Islet precursor cell (in vitro differentiated cells): ENCODE data around the gene CACNA1E.

Experiments used
- DNase-seq: peaks from one replicate; pipeline ENCODE4 v3.0.0-alpha.2; 2018

Gene CACNA1E

GRCh38 chr1:181592255-181592859, 109.0 kb downstream of the CACNA1E start:
- DNase-seq, result peak; percentile 46

DNA sequence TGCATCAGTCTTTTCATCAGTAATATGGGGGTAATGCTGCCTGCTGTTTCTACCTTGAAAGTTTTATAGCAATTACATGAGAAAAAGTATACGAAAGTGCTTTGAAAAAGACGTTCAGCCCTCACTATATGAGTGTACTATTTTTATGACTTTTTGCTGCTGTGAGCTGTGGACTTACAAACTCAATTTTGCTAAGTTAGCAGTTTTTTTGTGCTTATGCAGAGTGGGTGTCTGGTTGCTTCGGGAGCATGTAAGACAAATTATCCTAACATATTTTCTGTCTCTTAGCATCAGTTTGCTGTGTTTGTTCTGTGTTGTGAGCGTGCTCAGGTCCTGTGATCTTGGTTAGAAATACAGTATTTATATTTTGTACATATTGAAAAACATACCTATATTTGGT, 109.7 kb downstream of the CACNA1E start:
- no peak for DNase-seq

- DNase-seq, result no peak
Measured at GRCh38 chr1:181594553-181594952, 111.2 kb downstream of the CACNA1E start.

GRCh38 chr1:181595234-181595633, 111.9 kb downstream of the CACNA1E start:
- peak; percentile 41 for DNase-seq

GRCh38 chr1:181601186-181601950, 118.1 kb downstream of the CACNA1E start:
- DNase-seq, result peak; percentile 12

- DNase-seq, result peak; percentile 18
Measured at GRCh38 chr1:181603735-181604410, 120.6 kb downstream of the CACNA1E start.

DNA sequence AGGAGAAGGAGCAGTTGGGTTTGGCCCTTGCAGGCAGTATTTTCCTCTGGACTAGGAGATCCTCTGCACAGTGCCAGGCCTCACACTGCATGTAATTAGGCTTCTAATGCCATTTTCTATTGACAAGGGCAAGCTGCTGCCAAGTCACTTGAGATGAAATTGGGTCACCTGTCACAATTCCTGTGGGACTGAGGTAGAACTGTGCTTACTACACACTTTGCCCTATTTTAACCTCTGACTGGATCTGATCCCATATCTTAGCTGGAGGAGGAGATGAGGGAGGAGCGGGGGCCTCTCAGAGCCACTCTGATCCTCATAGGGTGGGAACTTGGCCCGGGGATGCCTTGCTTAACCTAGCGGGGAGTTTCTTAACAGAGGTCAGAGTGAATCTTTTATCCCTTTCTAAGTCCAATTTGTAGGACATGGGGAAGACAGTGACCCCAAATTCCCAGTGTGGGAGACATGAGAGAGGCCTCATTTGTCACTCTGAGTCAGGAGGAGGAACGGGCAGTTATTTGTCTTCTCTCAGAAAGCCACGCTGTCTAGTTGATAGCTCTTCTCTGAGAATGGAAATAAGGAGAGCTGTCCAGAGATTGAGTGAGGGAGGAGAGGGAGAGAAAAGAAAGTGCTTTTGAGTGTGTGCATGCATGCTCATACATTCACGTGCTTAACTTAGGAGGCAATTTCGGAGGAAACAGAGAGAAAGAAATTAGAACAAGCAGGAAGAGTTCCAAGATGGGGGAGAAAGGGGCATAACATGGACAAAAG, 121.3 kb downstream of the CACNA1E start:
- peak; percentile 22 for DNase-seq

DNA sequence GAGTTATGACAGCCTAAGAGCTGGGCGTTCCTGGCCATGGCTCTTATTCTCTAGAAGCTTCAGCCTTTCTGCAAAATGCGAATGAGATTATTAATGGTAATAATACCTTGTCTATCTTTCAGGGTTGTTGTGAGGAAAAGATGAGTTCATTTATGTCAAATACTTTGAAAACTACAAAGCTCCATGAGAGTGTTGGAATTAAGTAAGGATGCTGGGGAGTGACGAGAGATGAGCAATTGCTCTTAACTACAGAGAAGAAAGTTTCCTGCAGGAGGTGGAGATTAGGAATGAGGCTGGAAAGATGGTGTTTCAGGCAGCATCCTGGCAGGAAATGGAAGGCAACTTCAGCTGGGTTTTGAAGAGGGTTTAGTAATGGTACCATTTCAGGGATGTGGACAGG, 124.2 kb downstream of the CACNA1E start:
- DNase-seq, result no peak

DNA sequence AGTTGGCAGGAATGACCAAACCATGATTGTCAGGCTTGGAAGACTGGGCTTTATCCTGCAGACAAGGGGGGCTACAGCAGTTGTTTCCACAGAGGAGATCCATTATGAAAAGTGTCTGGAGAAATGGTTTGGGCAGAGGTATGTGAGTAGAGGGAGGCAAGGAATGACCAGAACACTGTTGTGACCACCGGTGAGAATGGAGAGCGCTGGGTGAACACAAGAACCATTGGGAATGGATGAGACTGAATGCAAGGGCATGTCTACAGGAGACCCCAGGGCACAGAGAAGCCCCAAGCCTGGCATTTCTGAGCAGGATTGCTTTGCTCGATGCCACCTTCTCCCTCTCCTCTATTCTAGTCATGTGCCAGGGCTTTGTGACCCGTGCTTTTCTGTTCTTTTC, 125.1 kb downstream of the CACNA1E start:
- DNase-seq, result no peak

GRCh38 chr1:181608948-181609347, 125.6 kb downstream of the CACNA1E start:
- DNase-seq, result no peak

GRCh38 chr1:181612100-181612499, 128.8 kb downstream of the CACNA1E start:
- no peak for DNase-seq

DNA sequence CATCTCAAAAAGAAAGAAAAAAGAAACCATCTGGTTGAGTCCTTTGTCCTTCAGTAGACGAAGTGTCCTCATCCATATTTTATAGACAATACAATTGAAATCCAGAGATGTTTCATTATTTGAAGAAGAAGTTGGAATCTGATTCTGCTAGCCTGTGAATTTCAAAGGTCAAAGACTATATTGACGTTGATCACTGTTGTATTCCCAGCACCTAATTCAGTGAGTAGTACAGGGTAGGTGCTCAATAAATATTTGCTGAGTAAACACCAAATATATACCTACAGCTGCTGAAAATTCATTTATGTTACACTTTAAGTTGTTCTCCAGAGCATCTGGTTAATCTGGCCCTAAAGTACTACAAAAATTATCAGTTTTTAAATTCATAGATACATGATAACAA, 135.2 kb downstream of the CACNA1E start:
- DNase-seq, result no peak

DNA sequence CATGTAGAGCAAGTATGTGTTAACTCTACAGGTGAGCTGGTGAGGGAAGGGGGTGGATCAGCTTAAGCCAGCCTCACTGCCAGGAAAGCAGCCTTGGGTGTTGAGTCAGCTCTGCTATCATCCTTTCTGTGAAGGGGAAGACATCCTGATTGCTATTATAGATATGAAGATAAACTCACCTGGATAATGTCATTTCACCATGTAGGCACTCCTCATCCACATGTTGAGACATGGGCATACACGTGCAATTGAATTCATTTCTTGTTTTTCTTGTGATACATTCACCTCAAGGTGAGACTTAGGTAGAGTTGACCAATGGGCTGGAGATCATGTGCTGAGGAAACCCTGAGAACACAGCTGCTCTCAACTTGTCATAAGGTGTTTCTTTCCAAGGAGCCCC, 136.9 kb downstream of the CACNA1E start:
- DNase-seq, result no peak

DNA sequence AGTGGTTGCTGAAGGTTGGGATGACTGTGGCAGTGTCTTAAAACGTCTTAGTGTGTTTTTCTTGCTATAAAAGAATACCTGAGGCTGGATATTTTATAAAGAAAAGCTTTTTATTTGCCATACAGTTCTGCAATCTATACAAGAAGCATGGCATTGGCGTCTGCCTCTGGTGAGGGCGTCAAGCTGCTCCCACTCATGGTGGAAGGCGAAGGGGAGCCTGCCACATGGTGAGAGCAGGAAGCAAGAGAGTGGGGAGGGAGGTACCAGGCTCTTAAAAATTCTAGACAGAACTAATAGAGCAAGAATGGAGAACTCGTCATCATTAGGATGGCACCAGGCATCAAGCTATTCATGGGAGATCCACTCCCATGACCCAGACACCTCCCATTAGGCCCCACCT, 140.5 kb downstream of the CACNA1E start:
- no peak for DNase-seq

DNA sequence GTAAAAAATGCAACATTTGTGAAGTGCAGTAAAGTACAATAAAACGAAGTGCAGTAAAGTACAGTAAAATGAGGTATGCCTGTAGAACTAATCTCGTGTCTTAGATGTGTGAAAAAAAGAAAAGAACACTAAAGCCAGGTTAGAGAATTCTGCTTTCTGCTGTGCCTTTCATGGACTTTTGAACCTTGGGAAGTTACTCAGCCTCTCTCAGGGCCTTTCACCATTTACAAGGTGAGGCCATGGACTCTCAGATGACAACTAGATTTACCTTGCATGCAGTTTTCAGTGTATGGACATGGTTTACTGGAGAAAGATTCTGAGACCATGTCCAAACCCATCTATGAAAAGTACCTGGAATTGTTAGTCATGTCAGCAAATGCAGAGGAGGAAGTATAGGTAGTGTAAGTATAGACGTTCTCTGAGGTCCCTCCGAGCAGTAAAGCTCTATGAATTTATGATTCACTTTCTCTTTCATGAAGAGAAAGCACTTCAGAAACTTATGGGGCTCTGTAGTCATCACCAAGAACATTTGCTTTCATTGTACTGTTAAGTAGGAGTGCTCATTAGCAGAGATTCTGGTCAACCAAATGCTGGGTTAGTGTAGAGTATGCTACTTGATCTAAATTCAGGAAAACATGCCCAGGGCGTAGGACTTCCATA, 143.1 kb downstream of the CACNA1E start:
- no peak for DNase-seq

DNA sequence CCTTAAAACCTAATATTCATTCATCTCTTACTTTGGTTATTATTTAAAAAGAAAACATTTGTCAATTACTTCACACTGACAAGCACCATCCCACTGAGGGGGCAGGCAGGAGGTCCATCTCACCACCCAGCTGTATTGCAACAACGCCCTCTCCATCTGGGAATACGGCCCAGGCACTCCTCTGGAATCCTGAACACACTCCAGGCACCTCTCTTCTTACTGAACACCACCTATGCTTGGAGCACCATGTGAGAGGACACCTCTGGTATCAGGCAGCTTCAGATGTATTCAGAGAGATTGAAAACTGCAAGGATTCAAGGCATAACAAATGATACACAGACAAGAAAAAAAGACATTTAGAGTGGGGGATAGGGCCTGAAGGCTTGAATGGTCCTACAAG, 147.1 kb downstream of the CACNA1E start:
- DNase-seq, result no peak

GRCh38 chr1:181630838-181631237, 147.5 kb downstream of the CACNA1E start:
- no peak for DNase-seq

- DNase-seq, result no peak
Measured at GRCh38 chr1:181632492-181632891, 149.2 kb downstream of the CACNA1E start.

DNA sequence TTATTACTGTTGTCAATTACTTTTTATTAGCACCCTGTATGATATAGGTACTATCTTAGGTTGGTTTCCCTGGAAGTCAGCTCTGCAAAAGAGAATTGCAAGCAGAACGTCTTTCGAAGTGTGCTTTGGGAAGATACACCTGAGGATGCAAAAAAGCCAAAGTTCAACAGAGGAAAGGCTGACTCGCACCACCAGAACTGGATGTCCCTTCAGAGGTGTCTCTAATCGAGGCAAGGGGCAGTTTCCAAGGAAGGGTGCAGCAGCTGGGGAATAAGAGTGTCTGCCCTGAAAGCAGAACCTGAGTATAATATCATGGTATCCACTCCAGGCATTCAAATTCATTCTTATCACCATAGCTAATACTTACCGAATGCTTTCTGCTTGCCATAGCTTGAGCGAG, 149.6 kb downstream of the CACNA1E start:
- no peak for DNase-seq

GRCh38 chr1:181635110-181635509, 151.8 kb downstream of the CACNA1E start:
- DNase-seq, result no peak

DNA sequence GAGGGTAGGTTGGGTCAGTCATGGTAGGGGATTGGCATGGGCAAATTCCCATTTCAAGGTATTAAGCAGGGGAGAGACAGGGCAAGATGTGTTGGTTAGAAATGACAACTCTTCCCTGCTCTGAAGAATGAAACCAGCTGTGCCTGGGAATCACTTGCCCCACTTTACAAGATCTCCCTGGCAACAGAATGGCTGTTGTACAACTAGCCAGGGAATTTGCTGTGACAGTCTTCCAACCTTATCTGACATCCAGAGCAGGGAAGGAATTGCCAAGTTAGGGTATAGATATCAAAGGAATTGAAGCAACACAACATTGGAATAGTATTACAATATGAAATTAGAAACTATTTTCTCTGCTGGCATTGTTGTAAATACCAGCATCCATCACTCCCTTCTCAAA, 154.7 kb downstream of the CACNA1E start:
- DNase-seq, result no peak

DNA sequence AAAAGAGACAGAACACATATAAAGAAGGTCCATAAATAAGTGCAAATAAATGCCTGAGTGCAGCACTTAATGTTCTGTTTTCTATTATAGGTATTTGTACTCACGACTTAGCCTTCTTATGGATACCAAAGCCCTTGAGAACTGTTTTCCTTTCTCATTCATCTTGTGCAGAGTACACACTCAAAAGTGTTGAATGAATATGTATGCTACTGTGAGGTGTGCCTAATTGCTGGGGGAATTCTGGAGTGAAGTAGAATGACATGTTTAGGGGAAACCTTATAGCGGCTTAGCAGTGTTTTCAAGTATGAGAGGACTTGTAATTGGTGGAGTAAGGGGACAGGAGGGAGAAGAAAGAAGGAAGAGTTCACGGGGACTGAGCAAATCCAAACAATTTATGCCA, 157.6 kb downstream of the CACNA1E start:
- DNase-seq, result no peak

GRCh38 chr1:181643631-181644030, 160.3 kb downstream of the CACNA1E start:
- no peak for DNase-seq
